GM19438 (cell line): Measurements from ENCODE around the gene DIPK1B.

Experiments used
- ATAC-seq: cut with Tn5 transposase; IDR thresholded peaks from one replicate; pipeline ENCODE4 v1.9.1; 2021; ENCODE audit warnings: low read depth; ENCODE audit not compliant: unreplicated experiment

DIPK1B gene

GRCh38 chr9:136718345-136719194 lies 6.2 kb downstream of the DIPK1B start:
- no peak for ATAC-seq

DNA sequence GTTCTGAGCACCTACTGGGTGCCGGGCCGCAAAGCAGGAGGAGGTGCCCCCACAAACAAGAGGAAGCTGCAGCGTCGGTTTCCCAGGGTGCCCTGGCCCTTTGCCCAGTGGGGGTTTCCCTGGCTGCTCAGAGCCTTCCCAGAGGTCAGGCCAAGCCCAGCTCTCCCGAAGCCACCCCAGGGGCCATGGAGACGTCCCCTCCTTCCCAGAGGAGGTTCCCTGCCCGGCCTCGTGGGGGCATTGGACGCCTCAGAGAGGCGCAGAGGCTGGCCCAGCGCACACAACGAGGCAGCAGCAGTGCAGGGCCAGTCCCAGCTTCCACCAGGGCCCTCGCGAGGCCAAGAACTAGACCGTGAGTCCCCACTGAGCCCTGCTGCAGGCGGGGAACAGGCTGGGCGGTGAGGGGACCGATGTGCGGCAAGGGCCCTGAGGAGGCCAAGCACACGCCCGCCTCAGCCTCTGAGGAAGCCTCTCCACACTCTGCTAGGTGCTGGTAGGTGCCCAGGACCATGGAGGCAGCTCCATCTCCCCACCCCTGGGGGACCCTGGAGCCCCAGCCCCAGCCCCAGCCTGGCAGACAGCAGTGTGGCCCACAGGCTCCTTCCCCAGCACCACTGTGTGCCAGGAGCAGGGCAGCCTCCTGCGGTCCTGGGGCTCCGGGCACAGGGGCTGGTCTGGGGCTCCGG lies 7.0 kb downstream of the DIPK1B start:
- ATAC-seq: no peak

DNA sequence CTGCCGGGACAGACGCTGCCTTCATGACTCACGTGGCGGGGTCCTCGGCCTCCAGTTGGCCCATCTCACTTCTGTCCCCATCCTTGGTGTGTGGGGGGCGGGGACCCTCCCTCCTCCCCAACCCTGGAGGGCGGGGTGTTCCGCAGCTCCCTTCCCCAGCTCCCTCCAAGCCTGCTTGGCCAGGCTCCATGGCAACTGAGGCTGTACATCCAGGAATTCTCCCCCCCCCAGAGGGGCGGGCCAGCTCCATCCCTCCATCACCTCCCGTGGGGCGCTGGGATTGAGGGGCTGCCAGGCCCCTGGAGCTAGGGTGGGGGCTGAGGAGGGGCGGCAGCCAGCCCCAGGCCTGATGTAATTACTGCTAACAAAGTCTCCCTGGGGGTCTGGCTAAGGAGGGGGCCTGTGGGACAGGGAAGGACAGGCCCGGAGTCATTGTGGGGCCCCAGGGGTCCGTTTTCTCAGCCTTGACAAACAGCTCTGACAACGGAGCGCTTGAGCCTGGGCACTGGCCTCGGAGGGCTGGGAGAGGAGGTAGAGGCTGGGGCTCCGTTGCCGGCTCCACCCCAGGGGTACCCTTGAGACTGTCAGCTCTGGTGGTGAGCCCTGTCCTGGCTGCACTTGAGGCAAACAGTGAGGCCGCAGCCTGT lies 8.0 kb downstream of the DIPK1B start:
- ATAC-seq: no peak

- no peak for ATAC-seq
Measured at GRCh38 chr9:136720898-136721338, 8.5 kb downstream of the DIPK1B start.

DNA sequence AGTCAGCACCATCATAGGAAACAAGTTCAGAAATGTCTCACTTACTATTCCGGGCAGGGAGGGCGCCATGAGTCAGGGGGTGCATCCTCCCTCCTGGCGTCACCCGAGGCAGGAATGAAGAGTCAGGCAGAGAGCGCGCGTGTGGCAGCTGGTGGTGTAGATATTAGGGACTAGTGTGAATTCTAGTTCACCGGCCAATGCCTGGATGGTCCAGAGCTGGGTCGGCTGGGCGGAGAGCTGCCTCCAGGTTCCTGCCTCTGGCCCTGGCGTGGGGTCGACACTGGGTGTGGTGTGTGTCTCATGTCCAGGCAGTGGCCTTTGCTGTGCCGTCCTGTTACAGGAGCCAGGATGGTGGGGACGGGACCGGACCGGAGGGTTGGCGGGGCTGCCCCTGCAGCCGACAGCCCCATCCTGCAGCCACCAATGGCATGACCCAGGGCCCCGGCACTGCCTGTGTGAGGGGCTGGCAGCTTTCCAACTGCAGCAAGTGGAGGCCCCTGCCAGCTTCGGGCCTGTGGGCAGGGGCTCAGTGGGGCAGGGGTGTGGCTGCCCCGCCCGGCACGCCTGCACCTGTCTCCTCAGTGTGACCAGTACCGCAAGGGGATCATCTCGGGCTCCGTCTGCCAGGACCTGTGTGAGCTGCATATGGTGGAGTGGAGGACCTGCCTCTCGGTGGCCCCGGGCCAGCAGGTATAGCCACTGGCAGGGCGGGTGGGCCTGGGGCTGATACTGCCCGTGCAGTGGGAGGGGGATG lies 9.1 kb downstream of the DIPK1B start:
- no peak for ATAC-seq

- no peak for ATAC-seq
Measured at GRCh38 chr9:136722093-136722968, 10.0 kb downstream of the DIPK1B start.

- ATAC-seq: no peak
Measured at GRCh38 chr9:136722969-136723356, 10.6 kb downstream of the DIPK1B start.

DNA sequence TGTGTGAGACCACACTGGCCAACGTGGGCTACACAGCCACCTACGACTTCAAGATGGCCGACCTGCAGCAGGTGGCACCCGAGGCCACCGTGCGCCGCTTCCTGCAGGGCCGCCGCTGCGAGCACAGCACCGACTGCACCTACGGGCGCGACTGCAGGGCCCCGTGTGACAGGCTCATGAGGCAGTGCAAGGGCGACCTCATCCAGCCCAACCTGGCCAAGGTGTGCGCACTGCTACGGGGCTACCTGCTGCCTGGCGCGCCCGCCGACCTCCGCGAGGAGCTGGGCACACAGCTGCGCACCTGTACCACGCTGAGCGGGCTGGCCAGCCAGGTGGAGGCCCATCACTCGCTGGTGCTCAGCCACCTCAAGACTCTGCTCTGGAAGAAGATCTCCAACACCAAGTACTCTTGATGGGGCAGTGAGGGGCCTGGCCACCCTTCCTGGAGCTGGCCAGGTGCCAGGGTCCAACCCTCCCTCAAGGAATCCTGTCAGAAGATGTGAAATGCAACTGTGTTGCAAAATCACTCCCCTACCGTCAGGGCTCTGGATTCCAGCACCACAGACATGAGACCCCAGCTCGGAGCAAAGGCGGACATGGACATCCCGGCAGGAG lies 11.1 kb downstream of the DIPK1B start:
- no peak for ATAC-seq

DNA sequence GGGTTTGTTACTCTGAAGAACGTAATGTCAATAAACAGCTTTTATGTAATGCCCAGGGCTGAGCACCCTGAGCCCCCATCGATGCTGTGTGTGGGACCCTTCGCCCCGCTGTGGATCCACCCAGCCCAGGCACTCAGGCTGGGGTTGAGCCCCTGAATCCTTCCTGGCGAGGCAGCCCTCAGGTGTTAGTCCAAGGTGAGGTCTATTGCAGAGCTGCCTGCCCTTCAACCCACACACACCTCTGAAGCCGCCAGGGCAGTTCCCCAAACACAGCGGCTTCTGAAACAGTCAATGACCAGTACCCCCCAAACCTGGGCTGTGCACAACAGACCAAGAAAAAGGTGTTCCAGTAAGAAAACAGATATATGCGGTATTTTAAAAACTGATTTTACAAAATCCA lies 11.6 kb downstream of the DIPK1B start:
- ATAC-seq: no peak

- no peak for ATAC-seq
Measured at GRCh38 chr9:136724772-136725171, 12.4 kb downstream of the DIPK1B start.

DNA sequence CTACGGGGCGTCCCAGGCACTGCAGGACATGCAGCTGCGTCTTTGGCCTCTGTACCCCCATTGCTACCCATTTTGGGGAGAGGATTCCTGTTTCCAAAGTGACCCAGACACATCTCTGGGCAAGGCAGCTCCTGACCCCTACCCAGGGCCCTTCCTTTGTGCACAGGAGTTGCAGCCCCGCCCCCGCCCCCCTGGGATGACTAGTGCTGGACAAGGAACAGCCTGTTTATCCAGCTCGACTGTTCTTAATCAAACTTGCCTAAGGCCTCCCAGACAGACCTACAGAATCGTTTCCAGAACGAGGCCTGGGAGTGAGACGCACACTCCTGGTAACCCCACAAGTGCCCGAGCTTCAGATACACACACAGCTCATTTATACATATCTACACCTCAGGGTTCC lies 13.2 kb downstream of the DIPK1B start:
- no peak for ATAC-seq

- ATAC-seq: no peak
Measured at GRCh38 chr9:136726118-136726517, 13.7 kb downstream of the DIPK1B start.

GRCh38 chr9:136726631-136727191 lies 14.3 kb downstream of the DIPK1B start:
- no peak for ATAC-seq

GRCh38 chr9:136728080-136728547 lies 15.7 kb downstream of the DIPK1B start:
- ATAC-seq: peak; percentile 57

- peak; percentile 31 for ATAC-seq
Measured at GRCh38 chr9:136728548-136729123, 16.3 kb downstream of the DIPK1B start.

DNA sequence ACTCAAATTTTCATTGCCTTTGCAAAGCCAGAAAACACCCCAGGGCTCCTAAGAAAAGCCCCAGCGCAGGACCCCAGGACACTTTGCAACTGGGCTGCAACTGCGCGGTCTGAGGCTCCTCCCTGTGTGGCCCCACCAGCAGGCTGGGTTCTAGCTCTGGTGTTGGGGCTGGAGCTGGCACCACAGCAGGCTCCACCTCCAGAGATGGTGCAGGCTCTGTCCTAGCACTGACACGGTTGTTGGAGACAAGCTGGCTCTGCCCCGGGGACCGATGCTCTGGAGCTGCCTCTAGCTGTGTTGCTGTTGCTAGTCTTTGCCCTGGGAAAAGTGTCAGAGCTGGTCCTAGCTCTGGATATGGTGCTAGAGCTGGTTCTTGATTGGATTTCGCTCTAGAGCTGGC lies 16.8 kb downstream of the DIPK1B start:
- no peak for ATAC-seq

GRCh38 chr9:136729926-136730325 lies 17.6 kb downstream of the DIPK1B start:
- no peak for ATAC-seq

GRCh38 chr9:136732444-136733178 lies 20.2 kb downstream of the DIPK1B start:
- ATAC-seq: no peak
